Activated CD4-positive, alpha-beta T cell treated with anti-CD3 and anti-CD28 coated beads, Interleukin-2, amount 10 ng/mL, durations not matched to agents 24 days and 14 days (primary cell): ENCODE results near the gene INIP. TPM values are rescaled to one million over a fixed set of nuclear protein-coding genes. Genes with fewer than 3 reads are reported as not detected.
"Not testable (repeated sequence)": the region's sequence is repeated elsewhere in the genome, so short reads cannot be mapped to it uniquely, and the experiment has no call there.

ENCODE experiments used
- DNase-seq: peaks from one replicate; pipeline ENCODE4 v3.0.0; 2022
- H3K27ac Mint-ChIP-seq: one replicate; pipeline ENCODE4 v1.8.0; 2022; ENCODE audit warnings: mild to moderate bottlenecking, mixed read lengths
- H3K27me3 Mint-ChIP-seq: one replicate; pipeline ENCODE4 v1.8.0; 2022; ENCODE audit warnings: mixed read lengths
- H3K36me3 Mint-ChIP-seq: one replicate; pipeline ENCODE4 v1.8.0; 2022; ENCODE audit warnings: low read depth, mild to moderate bottlenecking, mixed read lengths
- H3K4me1 Mint-ChIP-seq: one replicate; pipeline ENCODE4 v1.8.0; 2021; ENCODE audit warnings: mixed read lengths
- H3K4me3 Mint-ChIP-seq: one replicate; pipeline ENCODE4 v1.8.0; 2022; ENCODE audit warnings: mild to moderate bottlenecking, moderate library complexity, mixed read lengths
- H3K9me3 Mint-ChIP-seq: one replicate; pipeline ENCODE4 v1.8.0; 2021; ENCODE audit warnings: mixed read lengths
- intact Hi-C: fragments of 100-400 bp; cut with micrococcal nuclease; formaldehyde crosslinking; loops from one replicate; pipeline ENCODE4 v1.15.1; 2023
- total RNA-seq: library from RNA; stranded (reverse); gene quantifications from 2 replicates; pipeline ENCODE4 v1.2.3, GENCODE V29; 2022

Gene INIP
- total RNA-seq, 1 donor from 2014 or later = 34.2 TPM

GRCh38 chr9:112677040-112677439, 40.9 kb downstream of the INIP start:
- Mint-ChIP-seq H3K4me1 (no peaks in the 10 kb centered on the region), H3K9me3 (peaks cover 17% of the 10 kb centered on the region), H3K27me3 (no peaks in the 10 kb centered on the region), H3K27ac (no peak overlapping the region), H3K4me3 (no peak overlapping the region), H3K36me3 (peaks cover 1% of the 10 kb centered on the region)
- intact Hi-C loops = no loop called here
- DNase-seq = no peak

GRCh38 chr9:112673221-112673620, 44.7 kb downstream of the INIP start:
- H3K27ac Mint-ChIP-seq, DNase-seq, intact Hi-C loops, H3K4me1 Mint-ChIP-seq, H3K27me3 Mint-ChIP-seq, H3K9me3 Mint-ChIP-seq, H3K4me3 Mint-ChIP-seq, H3K36me3 Mint-ChIP-seq: not testable (repeated sequence)

- no peaks in the 10 kb centered on the region for H3K4me1 Mint-ChIP-seq
- no peak for DNase-seq
Measured at GRCh38 chr9:112670991-112671625, 46.8 kb downstream of the INIP start.

DNA sequence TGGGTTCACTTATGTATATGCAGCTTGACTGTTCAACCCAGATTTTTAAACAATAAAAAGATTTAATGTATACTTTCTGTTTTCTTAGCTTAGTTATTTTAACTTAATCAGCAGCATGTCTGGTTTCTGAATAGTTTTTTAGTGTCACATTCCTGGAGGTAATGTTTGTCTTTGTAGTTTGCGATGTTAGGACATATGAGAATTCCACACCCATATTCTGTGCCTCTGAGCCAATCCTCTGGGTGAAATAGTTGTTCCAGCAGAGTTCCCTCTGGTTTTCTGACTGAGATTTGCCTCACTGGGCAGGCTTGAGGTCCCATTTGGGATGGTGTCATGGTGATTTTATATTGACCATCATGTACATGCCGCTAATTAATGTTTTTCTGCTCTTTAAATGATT, 48.6 kb downstream of the INIP start:
- peaks cover 2% of the 10 kb centered on the region for H3K27me3 Mint-ChIP-seq
- no peak overlapping the region for H3K27ac Mint-ChIP-seq
- H3K36me3 Mint-ChIP-seq = no peaks in the 10 kb centered on the region
- no peak overlapping the region for H3K4me3 Mint-ChIP-seq
- H3K9me3 Mint-ChIP-seq = no peaks in the 10 kb centered on the region
- intact Hi-C loops = no loop called here
- no peaks in the 10 kb centered on the region for H3K4me1 Mint-ChIP-seq
- no peak for DNase-seq

More at GRCh38 chr9:112670991-112671625, 46.8 kb downstream of the INIP start:
- H3K9me3 Mint-ChIP-seq = no peaks in the 10 kb centered on the region
- no peak overlapping the region for H3K27ac Mint-ChIP-seq
- intact Hi-C loops = no loop called here
- H3K36me3 Mint-ChIP-seq = no peaks in the 10 kb centered on the region
- peaks cover 2% of the 10 kb centered on the region for H3K27me3 Mint-ChIP-seq
- H3K4me3 Mint-ChIP-seq = no peak overlapping the region

DNA sequence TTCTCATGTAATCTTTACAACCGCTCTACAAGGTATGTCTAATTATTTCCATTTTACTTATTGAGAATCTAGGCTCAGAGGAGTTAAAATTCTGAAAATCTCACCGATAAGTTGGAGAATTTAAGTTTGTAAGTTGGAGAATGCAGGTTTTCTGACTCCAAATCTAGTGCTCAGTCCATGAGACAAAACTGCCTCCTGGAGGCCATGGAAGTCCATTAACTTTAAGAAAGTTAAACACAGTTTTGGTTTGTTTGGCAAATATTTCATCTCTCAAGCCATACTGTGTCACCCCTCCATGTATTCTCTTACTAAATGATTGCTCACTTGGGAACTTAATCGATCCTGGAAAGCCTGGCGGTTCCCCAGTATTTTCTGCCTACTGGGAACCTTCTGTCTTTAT, 52.6 kb downstream of the INIP start:
- intact Hi-C loops = no loop called here
- Mint-ChIP-seq H3K36me3 (no peaks in the 10 kb centered on the region), H3K4me1 (no peaks in the 10 kb centered on the region), H3K27ac (no peak overlapping the region), H3K27me3 (peaks cover 2% of the 10 kb centered on the region), H3K9me3 (no peaks in the 10 kb centered on the region), H3K4me3 (no peak overlapping the region)
- DNase-seq = no peak

GRCh38 chr9:112664531-112664930, 53.4 kb downstream of the INIP start:
- DNase-seq = no peak
- Mint-ChIP-seq H3K27ac (no peak overlapping the region), H3K4me3 (no peak overlapping the region), H3K4me1 (no peaks in the 10 kb centered on the region), H3K27me3 (peaks cover 2% of the 10 kb centered on the region), H3K9me3 (no peaks in the 10 kb centered on the region), H3K36me3 (no peaks in the 10 kb centered on the region)
- intact Hi-C loops = no loop called here

- Mint-ChIP-seq H3K4me1 (no peaks in the 10 kb centered on the region), H3K36me3 (no peaks in the 10 kb centered on the region), H3K27me3 (peaks cover 2% of the 10 kb centered on the region), H3K27ac (no peak overlapping the region), H3K4me3 (no peak overlapping the region), H3K9me3 (no peaks in the 10 kb centered on the region)
- DNase-seq = no peak
- intact Hi-C loops = no loop called here
Measured at GRCh38 chr9:112663681-112664080, 54.2 kb downstream of the INIP start.

DNA sequence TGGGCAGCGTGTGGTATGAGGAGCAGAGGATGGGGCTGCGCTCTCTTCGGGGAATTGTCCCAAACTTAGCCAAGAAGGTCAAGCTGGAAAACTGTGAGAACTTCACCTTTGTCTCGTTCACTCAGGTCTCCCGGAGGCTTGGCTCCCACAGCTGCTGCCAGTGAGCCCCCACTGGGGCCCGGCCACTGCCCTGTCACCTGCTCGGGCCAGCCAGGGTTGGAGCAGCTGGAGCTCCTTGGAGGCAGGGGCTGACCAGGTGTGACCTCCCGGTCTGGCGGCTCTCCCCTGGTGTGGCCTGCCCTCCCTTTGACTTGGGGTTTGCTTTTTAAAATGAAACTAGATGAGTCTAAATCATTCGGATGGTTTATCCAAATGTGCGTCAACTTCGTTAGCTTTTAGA, 58.0 kb downstream of the INIP start:
- Mint-ChIP-seq H3K27ac (no peak overlapping the region), H3K36me3 (no peaks in the 10 kb centered on the region), H3K4me3 (no peak overlapping the region), H3K4me1 (no peaks in the 10 kb centered on the region), H3K9me3 (no peaks in the 10 kb centered on the region), H3K27me3 (no peaks in the 10 kb centered on the region)
- intact Hi-C loops = no loop called here
- DNase-seq = no peak

GRCh38 chr9:112655668-112656067, 62.2 kb downstream of the INIP start:
- no peak overlapping the region for H3K27ac Mint-ChIP-seq
- intact Hi-C loops = no loop called here
- H3K27me3 Mint-ChIP-seq = no peaks in the 10 kb centered on the region
- H3K36me3 Mint-ChIP-seq = no peaks in the 10 kb centered on the region
- no peak overlapping the region for H3K4me3 Mint-ChIP-seq
- no peaks in the 10 kb centered on the region for H3K4me1 Mint-ChIP-seq
- H3K9me3 Mint-ChIP-seq = peaks cover 1% of the 10 kb centered on the region
- DNase-seq = no peak

DNA sequence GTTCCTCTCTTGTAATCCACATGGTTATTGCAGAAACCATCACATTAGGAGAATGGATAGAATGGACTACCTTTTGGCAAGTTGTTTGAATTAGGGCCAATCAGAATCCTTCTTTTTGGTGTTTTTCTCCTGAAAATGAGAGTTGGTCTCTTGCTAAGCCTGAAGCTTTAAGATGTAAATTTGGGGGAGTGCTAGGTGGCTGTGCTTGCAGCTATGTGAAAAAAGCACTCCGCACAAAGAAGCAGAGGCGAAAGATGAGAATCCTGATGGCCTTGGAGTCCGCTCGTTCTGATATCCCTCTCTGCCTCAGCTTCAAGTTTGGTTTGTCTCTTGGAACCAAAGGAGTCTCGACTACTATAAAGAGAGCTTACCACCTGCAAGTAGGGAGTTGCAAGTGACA, 63.6 kb downstream of the INIP start:
- H3K4me1 Mint-ChIP-seq = no peaks in the 10 kb centered on the region

DNA sequence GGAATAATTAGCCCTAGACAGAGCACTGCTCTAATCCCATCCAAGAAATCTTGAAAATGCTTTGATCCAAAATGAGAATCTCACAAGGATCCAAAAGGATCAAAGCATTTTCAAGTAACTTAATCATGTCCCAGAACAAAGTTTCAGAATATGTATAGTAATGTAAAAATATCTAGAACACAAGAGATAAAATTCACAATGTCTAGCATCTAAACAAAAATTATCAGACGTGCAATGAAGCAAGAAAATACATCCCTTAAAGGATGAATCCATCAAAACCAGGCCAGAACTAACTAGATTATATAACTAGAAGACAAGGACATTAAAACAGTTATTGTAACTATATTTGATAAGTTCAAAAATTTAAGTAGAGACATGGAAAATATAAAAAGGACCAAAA, 69.3 kb downstream of the INIP start:
- Mint-ChIP-seq H3K4me1 (no peaks in the 10 kb centered on the region), H3K36me3 (peaks cover 11% of the 10 kb centered on the region), H3K27me3 (no peaks in the 10 kb centered on the region), H3K9me3 (peaks cover 21% of the 10 kb centered on the region), H3K4me3 (no peak overlapping the region), H3K27ac (no peak overlapping the region)
- DNase-seq = no peak
- intact Hi-C loops = no loop called here

More for the DNA sequence above, 63.6 kb downstream of the INIP start:
- no peak for DNase-seq
- Mint-ChIP-seq H3K27me3 (no peaks in the 10 kb centered on the region), H3K9me3 (peaks cover 6% of the 10 kb centered on the region), H3K27ac (no peak overlapping the region), H3K4me3 (no peak overlapping the region), H3K36me3 (peaks cover 1% of the 10 kb centered on the region)
- intact Hi-C loops = no loop called here

- Mint-ChIP-seq H3K4me1 (no peaks in the 10 kb centered on the region), H3K27me3 (no peaks in the 10 kb centered on the region), H3K27ac (no peak overlapping the region), H3K36me3 (peaks cover 11% of the 10 kb centered on the region), H3K9me3 (peaks cover 21% of the 10 kb centered on the region), H3K4me3 (no peak overlapping the region)
- intact Hi-C loops = no loop called here
- no peak for DNase-seq
Measured at GRCh38 chr9:112647596-112647995, 70.3 kb downstream of the INIP start.

GRCh38 chr9:112642126-112642525, 75.8 kb downstream of the INIP start:
- Mint-ChIP-seq H3K36me3 (peaks cover 6% of the 10 kb centered on the region), H3K4me3 (no peak overlapping the region), H3K27me3 (no peaks in the 10 kb centered on the region), H3K27ac (no peak overlapping the region), H3K9me3 (peaks cover 19% of the 10 kb centered on the region), H3K4me1 (no peaks in the 10 kb centered on the region)
- intact Hi-C loops = no loop called here
- DNase-seq = no peak

- H3K4me3 Mint-ChIP-seq = no peak overlapping the region
- no peaks in the 10 kb centered on the region for H3K4me1 Mint-ChIP-seq
- peaks cover 2% of the 10 kb centered on the region for H3K27me3 Mint-ChIP-seq
- DNase-seq = no peak
- intact Hi-C loops = no loop called here
- H3K27ac Mint-ChIP-seq = no peak overlapping the region
- peaks cover 14% of the 10 kb centered on the region for H3K9me3 Mint-ChIP-seq
- H3K36me3 Mint-ChIP-seq = peaks cover 1% of the 10 kb centered on the region
Measured at GRCh38 chr9:112640311-112640710, 77.6 kb downstream of the INIP start.
